Panc1 (cell line): ENCODE measurements around the gene METTL6. TPM values are rescaled to one million over a fixed set of nuclear protein-coding genes. Genes with fewer than 3 reads are reported as not detected.

Experiments used
- ATAC-seq: fragments of 200-7000 bp; cut with Tn5 transposase; 2 replicates; pipeline ENCODE4 v1.9.1; 2020; ENCODE audit warnings: mild to moderate bottlenecking, moderate library complexity
- BruUV-seq: library from RNA; stranded (reverse); fragments of 400-500 nt; replicated peaks from 2 replicates; lab custom pipeline; 2021; lab: Mats Ljungman, UMichigan
- CTCF ChIA-PET: fragments of 300-600 bp; sonication (Branson Sonifier 250); formaldehyde crosslinking; loops from one replicate; lab custom pipeline; 2022; ENCODE audit warnings: antibody characterized with exemption; lab: Charles Lee
- POLR2A ChIA-PET: fragments of 300-600 bp; sonication (Branson Sonifier 250); formaldehyde crosslinking; loops from one replicate; lab custom pipeline; 2022; ENCODE audit warnings: antibody characterized with exemption; lab: Charles Lee
- DNase-seq: peaks from one replicate; pipeline ENCODE4 v3.0.0-alpha.2; 2010; ENCODE audit warnings: low read depth, low spot score
- H3K27ac ChIP-seq: 2 replicates; pipeline ENCODE4 v1.5.1; 2011; ENCODE audit warnings: mild to moderate bottlenecking, low read length, inconsistent platforms
- H3K27me3 ChIP-seq: fragments of 200-500 bp; sonication (Bioruptor generic); 2 replicates; pipeline ENCODE4 v1.6.0; 2014; ENCODE audit warnings: low read length, inconsistent platforms; ENCODE audit not compliant: control insufficient read depth, insufficient read depth
- H3K36me3 ChIP-seq: fragments of 200-500 bp; sonication (Bioruptor generic); 2 replicates; pipeline ENCODE4 v1.5.1; 2014; ENCODE audit warnings: inconsistent platforms, mild to moderate bottlenecking, low read length, moderate library complexity; ENCODE audit not compliant: control insufficient read depth, insufficient read depth
- H3K4me1 ChIP-seq: 2 replicates; pipeline ENCODE4 v1.5.1; 2011; ENCODE audit warnings: inconsistent platforms, mild to moderate bottlenecking, low read length, moderate library complexity; ENCODE audit not compliant: control insufficient read depth, insufficient read depth
- H3K4me3 ChIP-seq, 2 experiments: 2 replicates each; pipeline ENCODE4 v1.5.1; 2011 to 2012; ENCODE audit warnings: low read depth in 2 of 2, low read length in 2 of 2, mild to moderate bottlenecking in 2 of 2, inconsistent platforms in 1 of 2, moderate library complexity in 1 of 2
- H3K9me3 ChIP-seq: fragments of 200-500 bp; sonication (Bioruptor generic); 2 replicates; pipeline ENCODE4 v1.5.1; 2014; ENCODE audit warnings: low read depth, mild to moderate bottlenecking, inconsistent platforms, low read length, moderate library complexity; ENCODE audit not compliant: control insufficient read depth, insufficient read depth
- POLR2AphosphoS5 ChIP-seq: IDR thresholded peaks from 2 replicates; pipeline ENCODE4 v1.6.1; 2012; ENCODE audit warnings: mild to moderate bottlenecking, low read depth, low read length, moderate library complexity
- SIN3A ChIP-seq: IDR thresholded peaks from 2 replicates; pipeline ENCODE4 v1.6.1; 2012; ENCODE audit warnings: low read depth, mild to moderate bottlenecking, low read length, moderate library complexity, borderline replicate concordance; ENCODE audit not compliant: insufficient read depth
- TCF7L2 ChIP-seq: IDR thresholded peaks from 2 replicates; pipeline ENCODE4 v1.6.1; 2011; ENCODE audit warnings: mild to moderate bottlenecking, low read depth, low read length, inconsistent platforms
- in situ Hi-C: cut with HindIII; loops from 2 replicates; pipeline ENCODE4 v1.10.0; 2016; ENCODE audit warnings: low sequenced_read_pairs, low pct_unique_long_range_greater_than_20kb
- intact Hi-C: fragments of 100-400 bp; cut with micrococcal nuclease; formaldehyde crosslinking; loops from one replicate; pipeline ENCODE4 v1.10.0; 2022; ENCODE audit not compliant: unreplicated experiment
- total RNA-seq: library from RNA; stranded (reverse); gene quantifications from one replicate; pipeline ENCODE4 v1.2.1, GENCODE V29; 2021; ENCODE audit not compliant: unreplicated experiment
- TF ChIP-seq, protein P1 (sequence below), 2 experiments: IDR thresholded peaks; 2 replicates each; pipeline ENCODE4 v1.6.1; 2011 to 2012; ENCODE audit warnings: low read depth in 2 of 2, control low read depth in 1 of 2, low read length in 1 of 2, mild to moderate bottlenecking in 1 of 2, moderate library complexity in 1 of 2; ENCODE audit not compliant: insufficient read depth in 1 of 2
- TF ChIP-seq, protein P2 (sequence below): fragments of 450-650 bp; IDR thresholded peaks from 2 replicates; pipeline ENCODE4 v1.5.1; 2017; ENCODE audit warnings: mild to moderate bottlenecking

Gene METTL6
- total RNA-seq, 1 experiment from 2014 or later = 16.5 TPM

DNA sequence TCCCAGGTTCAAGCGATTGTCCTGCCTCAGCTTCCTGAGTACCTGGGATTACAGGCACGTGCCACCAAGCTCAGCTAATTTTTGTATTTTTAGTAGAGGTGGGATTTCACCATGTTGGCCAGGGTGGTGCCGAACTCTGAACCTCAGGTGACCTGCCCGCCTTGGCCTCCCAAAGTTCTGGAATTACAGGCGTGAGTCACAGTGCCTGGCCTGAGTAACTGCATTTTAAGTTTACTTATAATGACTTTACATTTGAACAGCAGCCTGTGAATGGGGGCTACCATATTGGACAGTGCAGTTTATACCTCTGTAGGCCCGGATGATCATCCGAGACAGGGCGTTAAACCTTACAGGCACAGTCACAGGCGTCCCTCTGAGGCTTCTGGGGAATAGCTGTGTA is 24.8 kb upstream of the METTL6 start:
- no peaks in the 10 kb centered on the region for H3K9me3 ChIP-seq
- no peaks in the 10 kb centered on the region for H3K36me3 ChIP-seq
- no peaks in the 10 kb centered on the region for H3K27me3 ChIP-seq
- H3K4me3 ChIP-seq = no peak overlapping the region
- no peak for DNase-seq
- no TSS peak for BruUV-seq
- CTCF ChIA-PET = no interaction called here
- ATAC-seq = no peak
- intact Hi-C loops (no loop called here), in situ Hi-C loops (no loop called here)
- no peaks in the 10 kb centered on the region for H3K4me1 ChIP-seq
- no peak overlapping the region for H3K27ac ChIP-seq
- POLR2A ChIA-PET = no interaction called here
- TF ChIP-seq, protein P1, sequence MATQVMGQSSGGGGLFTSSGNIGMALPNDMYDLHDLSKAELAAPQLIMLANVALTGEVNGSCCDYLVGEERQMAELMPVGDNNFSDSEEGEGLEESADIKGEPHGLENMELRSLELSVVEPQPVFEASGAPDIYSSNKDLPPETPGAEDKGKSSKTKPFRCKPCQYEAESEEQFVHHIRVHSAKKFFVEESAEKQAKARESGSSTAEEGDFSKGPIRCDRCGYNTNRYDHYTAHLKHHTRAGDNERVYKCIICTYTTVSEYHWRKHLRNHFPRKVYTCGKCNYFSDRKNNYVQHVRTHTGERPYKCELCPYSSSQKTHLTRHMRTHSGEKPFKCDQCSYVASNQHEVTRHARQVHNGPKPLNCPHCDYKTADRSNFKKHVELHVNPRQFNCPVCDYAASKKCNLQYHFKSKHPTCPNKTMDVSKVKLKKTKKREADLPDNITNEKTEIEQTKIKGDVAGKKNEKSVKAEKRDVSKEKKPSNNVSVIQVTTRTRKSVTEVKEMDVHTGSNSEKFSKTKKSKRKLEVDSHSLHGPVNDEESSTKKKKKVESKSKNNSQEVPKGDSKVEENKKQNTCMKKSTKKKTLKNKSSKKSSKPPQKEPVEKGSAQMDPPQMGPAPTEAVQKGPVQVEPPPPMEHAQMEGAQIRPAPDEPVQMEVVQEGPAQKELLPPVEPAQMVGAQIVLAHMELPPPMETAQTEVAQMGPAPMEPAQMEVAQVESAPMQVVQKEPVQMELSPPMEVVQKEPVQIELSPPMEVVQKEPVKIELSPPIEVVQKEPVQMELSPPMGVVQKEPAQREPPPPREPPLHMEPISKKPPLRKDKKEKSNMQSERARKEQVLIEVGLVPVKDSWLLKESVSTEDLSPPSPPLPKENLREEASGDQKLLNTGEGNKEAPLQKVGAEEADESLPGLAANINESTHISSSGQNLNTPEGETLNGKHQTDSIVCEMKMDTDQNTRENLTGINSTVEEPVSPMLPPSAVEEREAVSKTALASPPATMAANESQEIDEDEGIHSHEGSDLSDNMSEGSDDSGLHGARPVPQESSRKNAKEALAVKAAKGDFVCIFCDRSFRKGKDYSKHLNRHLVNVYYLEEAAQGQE (IDR thresholded peaks at IDR 0.05; ENCODE audit: insufficient read depth in 1 of 2, low read depth in 2 of 2, low read length in 1 of 2) = no peak
- no peak for TF ChIP-seq SIN3A
- no peak for TF ChIP-seq POLR2AphosphoS5
- no peak for TF ChIP-seq TCF7L2

DNA sequence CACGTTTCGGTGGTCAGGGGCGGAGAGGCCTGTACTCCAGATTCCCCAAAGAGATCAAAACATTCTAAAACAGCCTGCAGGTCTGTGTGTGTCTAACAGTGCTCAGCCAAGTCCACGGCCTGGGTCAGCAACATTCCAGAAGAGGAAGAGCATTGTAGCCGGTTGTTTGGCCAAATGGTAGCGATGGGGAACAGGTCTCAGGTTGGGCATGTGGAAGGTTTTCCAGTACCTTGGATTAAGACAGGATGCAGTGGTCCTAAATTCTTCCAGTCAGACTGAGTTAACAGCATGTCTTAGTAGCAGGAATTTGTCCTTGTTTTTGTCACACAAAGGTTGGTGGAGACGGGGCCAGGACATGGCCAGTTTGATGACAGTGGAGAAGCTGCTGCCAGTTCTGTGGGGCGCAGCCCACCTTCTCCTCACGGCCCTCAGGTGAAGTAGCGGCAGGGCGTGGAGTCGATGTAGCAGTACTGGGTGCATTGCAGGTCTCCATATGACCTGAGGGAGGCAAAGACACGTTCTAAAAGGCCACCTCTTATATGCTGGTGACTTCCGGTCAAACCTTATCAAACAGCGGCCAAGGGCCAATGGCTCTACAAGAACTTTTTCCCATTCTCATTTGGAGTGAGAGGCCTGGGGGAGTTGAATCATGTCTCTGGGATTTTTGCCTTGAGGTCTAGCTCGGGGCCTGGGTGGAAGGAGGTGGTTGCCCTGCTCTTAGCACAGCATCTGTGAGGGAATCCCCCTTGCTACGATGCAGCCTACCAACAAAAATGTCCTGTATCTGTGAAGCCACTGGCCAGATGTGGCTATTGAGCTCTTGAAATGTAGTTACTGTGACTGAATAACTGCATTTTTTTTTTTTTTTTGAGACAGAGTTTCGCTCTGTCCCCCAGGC is 24.1 kb upstream of the METTL6 start:
- no peaks in the 10 kb centered on the region for H3K4me1 ChIP-seq
- no peak for DNase-seq
- in situ Hi-C loops = no loop called here
- H3K27ac ChIP-seq = no peak overlapping the region
- H3K36me3 ChIP-seq = no peaks in the 10 kb centered on the region
- no peaks in the 10 kb centered on the region for H3K27me3 ChIP-seq
- intact Hi-C loops = no loop called here
- no peak overlapping the region for H3K4me3 ChIP-seq
- H3K9me3 ChIP-seq = no peaks in the 10 kb centered on the region
- CTCF ChIA-PET = no interaction called here
- no peak for ATAC-seq
- POLR2A ChIA-PET = interaction anchor here (0.6 kb wide), 3 partner anchors 10 to 355 kb away, joined by 3 to 7 read pairs (median 6); no protein-coding TSS in a partner anchor
- TF ChIP-seq SIN3A (no peak), TCF7L2 (no peak), POLR2AphosphoS5 (no peak)
- TF ChIP-seq, protein P1 (IDR thresholded peaks at IDR 0.05; ENCODE audit: insufficient read depth in 1 of 2, low read depth in 2 of 2, low read length in 1 of 2) = no peak
- TF ChIP-seq, protein P2, sequence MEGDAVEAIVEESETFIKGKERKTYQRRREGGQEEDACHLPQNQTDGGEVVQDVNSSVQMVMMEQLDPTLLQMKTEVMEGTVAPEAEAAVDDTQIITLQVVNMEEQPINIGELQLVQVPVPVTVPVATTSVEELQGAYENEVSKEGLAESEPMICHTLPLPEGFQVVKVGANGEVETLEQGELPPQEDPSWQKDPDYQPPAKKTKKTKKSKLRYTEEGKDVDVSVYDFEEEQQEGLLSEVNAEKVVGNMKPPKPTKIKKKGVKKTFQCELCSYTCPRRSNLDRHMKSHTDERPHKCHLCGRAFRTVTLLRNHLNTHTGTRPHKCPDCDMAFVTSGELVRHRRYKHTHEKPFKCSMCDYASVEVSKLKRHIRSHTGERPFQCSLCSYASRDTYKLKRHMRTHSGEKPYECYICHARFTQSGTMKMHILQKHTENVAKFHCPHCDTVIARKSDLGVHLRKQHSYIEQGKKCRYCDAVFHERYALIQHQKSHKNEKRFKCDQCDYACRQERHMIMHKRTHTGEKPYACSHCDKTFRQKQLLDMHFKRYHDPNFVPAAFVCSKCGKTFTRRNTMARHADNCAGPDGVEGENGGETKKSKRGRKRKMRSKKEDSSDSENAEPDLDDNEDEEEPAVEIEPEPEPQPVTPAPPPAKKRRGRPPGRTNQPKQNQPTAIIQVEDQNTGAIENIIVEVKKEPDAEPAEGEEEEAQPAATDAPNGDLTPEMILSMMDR = no peak
- BruUV-seq = no TSS peak
